CD4-positive, alpha-beta T cell treated with Interleukin-12 subunit alpha and Interleukin-12 subunit beta, for 1 hour (primary cell): ENCODE results near the gene ELOB.
A peak's percentile ranks its signal among the peaks of the same experiment; 100 is the strongest.

Experiments used
- DNase-seq: peaks from one replicate; pipeline ENCODE4 v3.0.0-alpha.2; 2020

The ELOB gene

GRCh38 chr16:2809149-2809760, 32.2 kb upstream of the ELOB start:
- DNase-seq: no peak

- no peak for DNase-seq
Observed at GRCh38 chr16:2808181-2808580, 31.1 kb upstream of the ELOB start.

GRCh38 chr16:2806286-2806685, 29.2 kb upstream of the ELOB start:
- no peak for DNase-seq

- no peak for DNase-seq
Observed at GRCh38 chr16:2804728-2805127, 27.6 kb upstream of the ELOB start.

GRCh38 chr16:2803545-2804195, 26.6 kb upstream of the ELOB start:
- no peak for DNase-seq

- no peak for DNase-seq
Observed at GRCh38 chr16:2799859-2800226, 22.8 kb upstream of the ELOB start.

GRCh38 chr16:2799205-2799858, 22.3 kb upstream of the ELOB start:
- no peak for DNase-seq

GRCh38 chr16:2798723-2799204, 21.7 kb upstream of the ELOB start:
- no peak for DNase-seq

GRCh38 chr16:2795395-2796143, 18.5 kb upstream of the ELOB start:
- DNase-seq: no peak

GRCh38 chr16:2792940-2793339, 15.9 kb upstream of the ELOB start:
- no peak for DNase-seq

GRCh38 chr16:2791174-2791573, 14.1 kb upstream of the ELOB start:
- no peak for DNase-seq

GRCh38 chr16:2790631-2791030, 13.6 kb upstream of the ELOB start:
- no peak for DNase-seq

GRCh38 chr16:2787961-2788360, 10.9 kb upstream of the ELOB start:
- DNase-seq: no peak

GRCh38 chr16:2787406-2787805, 10.3 kb upstream of the ELOB start, which contains the start of gene PRSS33:
Gene PRSS33 (minus strand): TSS chr16:2787560. CDS start chr16:2786547, 1,013 bp downstream.
- DNase-seq: no peak

GRCh38 chr16:2786826-2787151, 9.7 kb upstream of the ELOB start:
- DNase-seq: no peak

- DNase-seq: no peak
Observed at GRCh38 chr16:2786061-2786825, 9.2 kb upstream of the ELOB start.

GRCh38 chr16:2785101-2785991, 8.3 kb upstream of the ELOB start:
- peak; percentile 32 for DNase-seq

- DNase-seq: no peak
Observed at GRCh38 chr16:2784358-2785100, 7.4 kb upstream of the ELOB start.

- no peak for DNase-seq
Observed at GRCh38 chr16:2783581-2784357, 6.7 kb upstream of the ELOB start.
